ENCODE results near the gene STRN3. TPM values are rescaled to one million over a fixed set of nuclear protein-coding genes. Genes with fewer than 3 reads are reported as not detected.
"Not testable (repeated sequence)": the region's sequence is repeated elsewhere in the genome, so short reads cannot be mapped to it uniquely, and the experiment has no call there.

Gene STRN3
- total RNA-seq, 4 donors from 2014 or later = 68.4 to 99.6 (median 77.2) TPM

GRCh38 chr14:30977752-30978151 lies 48.4 kb downstream of the STRN3 start:
- 69 to 82% methylated on average over 1 to 2 of the region's 2 CpGs for WGBS, 2 donors (ENCODE audit: low coverage in 1 of 2)
- Histone ChIP-seq H3K4me1 (peaks cover 7 to 82% (median 12%) of the 10 kb centered on the region in 3 donors), H3K27ac (no peak overlapping the region), H3K36me3 (no peaks in the 10 kb centered on the region), H3K27me3 (no peaks in the 10 kb centered on the region), H3K9me3 (no peaks in the 10 kb centered on the region), H3K4me3 (no peak overlapping the region)
- no peak for ATAC-seq
- no peak for TF ChIP-seq POLR2A (IDR thresholded peaks at IDR 0.05)
- TF ChIP-seq, protein P1, sequence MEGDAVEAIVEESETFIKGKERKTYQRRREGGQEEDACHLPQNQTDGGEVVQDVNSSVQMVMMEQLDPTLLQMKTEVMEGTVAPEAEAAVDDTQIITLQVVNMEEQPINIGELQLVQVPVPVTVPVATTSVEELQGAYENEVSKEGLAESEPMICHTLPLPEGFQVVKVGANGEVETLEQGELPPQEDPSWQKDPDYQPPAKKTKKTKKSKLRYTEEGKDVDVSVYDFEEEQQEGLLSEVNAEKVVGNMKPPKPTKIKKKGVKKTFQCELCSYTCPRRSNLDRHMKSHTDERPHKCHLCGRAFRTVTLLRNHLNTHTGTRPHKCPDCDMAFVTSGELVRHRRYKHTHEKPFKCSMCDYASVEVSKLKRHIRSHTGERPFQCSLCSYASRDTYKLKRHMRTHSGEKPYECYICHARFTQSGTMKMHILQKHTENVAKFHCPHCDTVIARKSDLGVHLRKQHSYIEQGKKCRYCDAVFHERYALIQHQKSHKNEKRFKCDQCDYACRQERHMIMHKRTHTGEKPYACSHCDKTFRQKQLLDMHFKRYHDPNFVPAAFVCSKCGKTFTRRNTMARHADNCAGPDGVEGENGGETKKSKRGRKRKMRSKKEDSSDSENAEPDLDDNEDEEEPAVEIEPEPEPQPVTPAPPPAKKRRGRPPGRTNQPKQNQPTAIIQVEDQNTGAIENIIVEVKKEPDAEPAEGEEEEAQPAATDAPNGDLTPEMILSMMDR (IDR thresholded peaks at IDR 0.05) = no peak
- TF ChIP-seq EP300 (IDR thresholded peaks at IDR 0.05) = no peak
- TF ChIP-seq POLR2AphosphoS5 (IDR thresholded peaks at IDR 0.05) = no peak

DNA sequence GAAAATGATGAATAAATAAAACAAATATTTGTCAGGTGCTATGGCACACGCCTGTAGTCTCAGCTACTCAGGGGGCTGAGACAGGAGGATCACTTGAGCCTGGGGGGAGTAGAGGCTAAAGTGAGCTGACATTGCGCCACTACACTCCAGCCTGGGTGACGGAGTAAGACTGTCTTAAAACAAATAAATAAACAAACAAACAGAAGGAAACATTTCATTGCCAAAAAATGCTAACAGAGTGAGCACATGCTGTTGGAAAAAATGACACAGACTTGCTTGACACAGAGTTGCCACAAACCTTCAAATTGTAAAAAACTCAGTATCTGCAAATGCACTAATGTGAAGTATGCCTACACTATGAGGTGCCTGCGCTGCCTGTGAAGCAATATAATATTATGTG lies 51.6 kb downstream of the STRN3 start:
- Histone ChIP-seq H3K27ac (no peak overlapping the region), H3K9me3 (no peaks in the 10 kb centered on the region), H3K4me1 (peaks cover 5 to 80% (median 10%) of the 10 kb centered on the region in 3 donors), H3K4me3 (no peak overlapping the region), H3K36me3 (no peaks in the 10 kb centered on the region), H3K27me3 (no peaks in the 10 kb centered on the region)
- 64 to 89% methylated on average over 3 to 4 of the region's 4 CpGs for WGBS, 2 donors (ENCODE audit: low coverage in 1 of 2)
- no peak for ATAC-seq
- TF ChIP-seq POLR2AphosphoS5 (IDR thresholded peaks at IDR 0.05) = no peak
- no peak for TF ChIP-seq EP300 (IDR thresholded peaks at IDR 0.05)
- no peak for TF ChIP-seq POLR2A (IDR thresholded peaks at IDR 0.05)
- TF ChIP-seq, protein P1 (IDR thresholded peaks at IDR 0.05) = no peak

DNA sequence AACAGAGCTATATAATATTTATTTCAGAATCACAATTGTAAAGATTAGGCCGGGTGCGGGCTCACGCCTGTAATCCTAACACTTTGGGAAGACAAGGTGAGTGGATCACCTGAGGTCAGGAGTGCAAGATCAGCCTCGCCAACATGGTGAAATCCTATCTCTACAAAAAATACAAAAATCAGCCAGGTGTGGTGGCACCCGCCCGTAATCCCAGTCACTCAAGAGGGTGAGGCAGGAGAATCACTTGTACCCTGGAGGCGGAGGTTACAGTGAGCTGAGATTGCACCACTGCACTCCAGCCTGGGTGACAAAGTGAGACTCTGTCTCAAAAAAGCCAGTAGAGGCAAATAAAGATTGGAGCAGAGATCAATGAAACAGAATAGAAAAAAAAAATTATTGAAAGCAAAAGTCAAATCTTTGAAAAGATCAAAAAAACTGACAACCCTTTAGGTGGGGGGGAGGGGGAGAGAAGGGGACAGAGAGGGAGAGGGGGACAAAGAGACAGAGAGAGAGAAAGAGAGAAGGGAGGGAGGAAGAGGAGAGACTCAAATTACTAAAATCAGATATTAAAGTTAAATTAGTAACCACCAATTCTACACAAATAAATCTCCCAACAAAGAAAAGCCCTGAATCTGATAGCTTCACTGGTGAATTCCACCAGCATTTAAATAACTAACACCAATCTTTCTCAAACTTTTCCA lies 53.1 kb downstream of the STRN3 start:
- ATAC-seq = no peak
- Histone ChIP-seq H3K4me1 (peaks cover 5 to 77% (median 10%) of the 10 kb centered on the region in 3 donors), H3K9me3 (no peaks in the 10 kb centered on the region), H3K27me3 (no peaks in the 10 kb centered on the region), H3K4me3 (no peak overlapping the region), H3K27ac (no peak overlapping the region), H3K36me3 (no peaks in the 10 kb centered on the region)
- TF ChIP-seq, protein P1 (IDR thresholded peaks at IDR 0.05) = no peak
- TF ChIP-seq POLR2A (IDR thresholded peaks at IDR 0.05) = no peak
- TF ChIP-seq POLR2AphosphoS5 (IDR thresholded peaks at IDR 0.05) = no peak
- no peak for TF ChIP-seq EP300 (IDR thresholded peaks at IDR 0.05)
- WGBS, 2 donors (ENCODE audit: low coverage in 1 of 2) = 92% methylated on average over 7 of the region's 7 CpGs; no CpG with 5 or more reads in 1 of the 2 donors

GRCh38 chr14:30972036-30972732 lies 54.0 kb downstream of the STRN3 start:
- not testable (repeated sequence) for ATAC-seq, H3K4me3 ChIP-seq, H3K36me3 ChIP-seq, H3K27ac ChIP-seq, H3K27me3 ChIP-seq, H3K9me3 ChIP-seq
- peaks cover 5 to 68% (median 10%) of the 10 kb centered on the region in 3 donors for H3K4me1 ChIP-seq
- 96 to 97% methylated on average over 8 of the region's 11 CpGs for WGBS, 2 donors (ENCODE audit: low coverage in 1 of 2)

GRCh38 chr14:30971586-30971985 lies 54.6 kb downstream of the STRN3 start:
- no peak for ATAC-seq
- Histone ChIP-seq H3K27me3 (no peaks in the 10 kb centered on the region), H3K4me3 (no peak overlapping the region), H3K36me3 (peaks cover 0 to 2% of the 10 kb centered on the region in 2 donors), H3K27ac (no peak overlapping the region), H3K4me1 (peaks cover 5 to 65% (median 10%) of the 10 kb centered on the region in 3 donors), H3K9me3 (peaks cover 0 to 5% (median 0%) of the 10 kb centered on the region in 3 donors)
- WGBS, 2 donors (ENCODE audit: low coverage in 1 of 2) = 62 to 74% methylated on average over 5 of the region's 5 CpGs
- TF ChIP-seq, protein P1 (IDR thresholded peaks at IDR 0.05) = no peak
- no peak for TF ChIP-seq POLR2A (IDR thresholded peaks at IDR 0.05)
- no peak for TF ChIP-seq POLR2AphosphoS5 (IDR thresholded peaks at IDR 0.05)
- TF ChIP-seq EP300 (IDR thresholded peaks at IDR 0.05) = no peak

DNA sequence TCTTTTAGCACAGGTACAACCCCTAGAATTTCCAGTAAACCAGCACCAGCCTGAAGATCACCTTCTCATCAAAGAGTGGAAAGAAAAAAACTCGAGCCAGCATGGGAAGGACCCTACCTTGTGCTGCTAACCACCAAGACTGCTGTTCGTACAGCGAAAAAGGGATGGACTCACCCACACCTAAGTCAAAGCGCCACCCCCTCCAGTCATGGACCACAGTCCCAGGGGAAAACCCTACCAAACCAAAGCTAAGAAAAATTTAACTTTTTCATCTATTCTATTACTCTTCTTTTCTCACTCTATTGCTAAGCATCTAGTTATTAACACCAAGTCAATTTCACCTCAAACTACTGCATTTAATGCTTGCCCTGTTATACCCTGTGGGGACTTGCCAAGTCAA lies 56.4 kb downstream of the STRN3 start:
- not testable (repeated sequence) for H3K27ac ChIP-seq, H3K27me3 ChIP-seq, ATAC-seq, H3K4me3 ChIP-seq
- peaks cover 0 to 11% of the 10 kb centered on the region in 2 donors for H3K36me3 ChIP-seq
- peaks cover 0 to 14% (median 0%) of the 10 kb centered on the region in 3 donors for H3K9me3 ChIP-seq
- 96% methylated on average over 3 of the region's 4 CpGs; no CpG with 5 or more reads in 1 of the 2 donors for WGBS, 2 donors (ENCODE audit: low coverage in 1 of 2)
- peaks cover 5 to 54% (median 10%) of the 10 kb centered on the region in 3 donors for H3K4me1 ChIP-seq

- H3K4me1 ChIP-seq = peaks cover 0 to 33% (median 0%) of the 10 kb centered on the region in 3 donors
- H3K4me3 ChIP-seq, H3K27ac ChIP-seq, ATAC-seq, H3K27me3 ChIP-seq: not testable (repeated sequence)
- peaks cover 0 to 14% (median 0%) of the 10 kb centered on the region in 3 donors for H3K9me3 ChIP-seq
- peaks cover 0 to 22% of the 10 kb centered on the region in 2 donors for H3K36me3 ChIP-seq
- 93 to 96% methylated on average over 11 of the region's 11 CpGs for WGBS, 2 donors (ENCODE audit: low coverage in 1 of 2)
Measured at GRCh38 chr14:30967364-30968098, 58.6 kb downstream of the STRN3 start.

All from gastroesophageal sphincter (tissue), 4 donors.